WTC11 (cell line): ENCODE measurements around the gene SNCAIP. TPM values are rescaled to one million over a fixed set of nuclear protein-coding genes. Genes with fewer than 3 reads are reported as not detected.

ENCODE experiments used
- ATAC-seq: fragments of 200-7000 bp; cut with Tn5 transposase; 2 replicates; pipeline ENCODE4 v1.10.0; 2021; ENCODE audit warnings: mild to moderate bottlenecking, moderate library complexity
- CTCF ChIA-PET: fragments of 300-600 bp; sonication (Branson Sonifier 250); formaldehyde crosslinking; loops from one replicate; lab custom pipeline; 2021; ENCODE audit warnings: antibody characterized with exemption; lab: Charles Lee
- POLR2A ChIA-PET: fragments of 350-600 bp; sonication (Branson Sonifier 250); formaldehyde crosslinking; loops from one replicate; lab custom pipeline; 2021; ENCODE audit warnings: antibody characterized with exemption; lab: Charles Lee
- DNase-seq: peaks from one replicate; pipeline ENCODE4 v3.0.0; 2021; ENCODE audit warnings: low spot score
- H3K27ac Mint-ChIP-seq: 2 replicates; pipeline ENCODE4 v1.8.0; 2021; ENCODE audit warnings: mixed read lengths
- H3K27me3 Mint-ChIP-seq: 2 replicates; pipeline ENCODE4 v1.8.0; 2021; ENCODE audit warnings: low read depth, mild to moderate bottlenecking, moderate library complexity, mixed read lengths
- H3K36me3 Mint-ChIP-seq: 2 replicates; pipeline ENCODE4 v1.8.0; 2021; ENCODE audit warnings: mixed read lengths
- H3K4me1 Mint-ChIP-seq: 2 replicates; pipeline ENCODE4 v1.8.0; 2022; ENCODE audit warnings: mixed read lengths
- H3K4me3 Mint-ChIP-seq: 2 replicates; pipeline ENCODE4 v1.8.0; 2021; ENCODE audit warnings: mild to moderate bottlenecking, moderate library complexity, mixed read lengths
- H3K9me3 Mint-ChIP-seq: 2 replicates; pipeline ENCODE4 v1.8.0; 2021; ENCODE audit warnings: mixed read lengths
- CBFB ChIP-seq: sonication (generic); formaldehyde crosslinking; IDR thresholded peaks from 2 replicates; pipeline ENCODE4 v1.8.1; 2022; ENCODE audit warnings: mild to moderate bottlenecking, low read depth, missing genetic modification reagents
- GABPB1 ChIP-seq: sonication (generic); formaldehyde crosslinking; IDR thresholded peaks from 2 replicates; pipeline ENCODE4 v1.8.1; 2023; ENCODE audit warnings: mild to moderate bottlenecking, missing genetic modification reagents
- GTF2I ChIP-seq: fragments of 250-450 bp; sonication (Bioruptor Pico); conservative IDR thresholded peaks from 2 replicates; pipeline ENCODE4 v1.4.0; 2021; ENCODE audit warnings: mild to moderate bottlenecking
- JAZF1 ChIP-seq: fragments of 250-450 bp; sonication (Bioruptor Pico); IDR thresholded peaks from 2 replicates; pipeline ENCODE4 v1.9.0; 2021; ENCODE audit warnings: moderate library complexity, mild to moderate bottlenecking, inconsistent platforms
- JUN ChIP-seq: sonication (generic); formaldehyde crosslinking; IDR thresholded peaks from 2 replicates; pipeline ENCODE4 v1.8.0; 2023; ENCODE audit warnings: mild to moderate bottlenecking, missing genetic modification reagents
- MYBL2 ChIP-seq: sonication (generic); formaldehyde crosslinking; IDR thresholded peaks from 2 replicates; pipeline ENCODE4 v1.8.1; 2023; ENCODE audit warnings: mild to moderate bottlenecking, moderate library complexity, missing genetic modification reagents
- NFYB ChIP-seq: sonication (generic); formaldehyde crosslinking; conservative IDR thresholded peaks from 2 replicates; pipeline ENCODE4 v1.8.0; 2022; ENCODE audit warnings: low read depth, missing genetic modification reagents
- SMAD3 ChIP-seq: sonication (generic); formaldehyde crosslinking; IDR thresholded peaks from 2 replicates; pipeline ENCODE4 v1.8.0; 2022; ENCODE audit warnings: missing genetic modification reagents, mild to moderate bottlenecking, borderline replicate concordance
- SMAD4 ChIP-seq: sonication (generic); formaldehyde crosslinking; IDR thresholded peaks from 2 replicates; pipeline ENCODE4 v1.8.0; 2022; ENCODE audit warnings: mild to moderate bottlenecking, missing genetic modification reagents
- ZNF219 ChIP-seq: sonication (generic); formaldehyde crosslinking; IDR thresholded peaks from 2 replicates; pipeline ENCODE4 v1.8.0; 2023; ENCODE audit warnings: missing genetic modification reagents, mild to moderate bottlenecking, borderline replicate concordance
- ZNF232 ChIP-seq: sonication (generic); formaldehyde crosslinking; IDR thresholded peaks from 2 replicates; pipeline ENCODE4 v1.8.0; 2022; ENCODE audit warnings: mild to moderate bottlenecking, missing genetic modification reagents
- ZNF317 ChIP-seq: sonication (generic); formaldehyde crosslinking; IDR thresholded peaks from 2 replicates; pipeline ENCODE4 v1.8.1; 2023; ENCODE audit warnings: low read depth, mild to moderate bottlenecking, moderate library complexity, missing genetic modification reagents, borderline replicate concordance
- ZNF396 ChIP-seq: fragments of 250-450 bp; sonication (Bioruptor Pico); IDR thresholded peaks from 2 replicates; pipeline ENCODE4 v1.8.0; 2021; ENCODE audit warnings: mild to moderate bottlenecking, moderate library complexity, borderline replicate concordance
- ZNF671 ChIP-seq: fragments of 250-450 bp; sonication (Bioruptor Pico); IDR thresholded peaks from 2 replicates; pipeline ENCODE4 v1.8.0; 2021; ENCODE audit warnings: mild to moderate bottlenecking
- total RNA-seq: library from RNA; stranded (reverse); gene quantifications from 3 replicates; pipeline ENCODE4 v1.2.3, GENCODE V29; 2021
- TF ChIP-seq, protein P1 (sequence below): fragments of 250-450 bp; sonication (Bioruptor Pico); IDR thresholded peaks from 2 replicates; pipeline ENCODE4 v1.9.0; 2021; ENCODE audit warnings: mild to moderate bottlenecking
- TF ChIP-seq, protein P2 (sequence below): fragments of 250-450 bp; sonication (Bioruptor Pico); IDR thresholded peaks from 2 replicates; pipeline ENCODE4 v1.9.0; 2021; ENCODE audit warnings: mild to moderate bottlenecking
- TF ChIP-seq, protein P3 (sequence below): sonication (generic); formaldehyde crosslinking; IDR thresholded peaks from 2 replicates; pipeline ENCODE4 v1.8.1; 2022; ENCODE audit warnings: low read depth, mild to moderate bottlenecking, moderate library complexity, missing genetic modification reagents, borderline replicate concordance
- TF ChIP-seq, protein P4 (sequence below): sonication (generic); formaldehyde crosslinking; IDR thresholded peaks from 2 replicates; pipeline ENCODE4 v1.8.1; 2022; ENCODE audit warnings: mild to moderate bottlenecking, missing genetic modification reagents, moderate library complexity, borderline replicate concordance
- TF ChIP-seq, protein P5 (sequence below): fragments of 200-600 bp; IDR thresholded peaks from 2 replicates; pipeline ENCODE4 v1.8.0; 2022; ENCODE audit warnings: antibody characterized with exemption
- TF ChIP-seq, protein P6 (sequence below): fragments of 250-450 bp; sonication (Bioruptor Pico); IDR thresholded peaks from 2 replicates; pipeline ENCODE4 v1.9.0; 2021; ENCODE audit warnings: moderate library complexity, mild to moderate bottlenecking, inconsistent platforms, borderline replicate concordance
- TF ChIP-seq, protein P7 (sequence below): sonication (generic); formaldehyde crosslinking; IDR thresholded peaks from 2 replicates; pipeline ENCODE4 v1.8.0; 2022; ENCODE audit warnings: mild to moderate bottlenecking, missing genetic modification reagents
- TF ChIP-seq, protein P8 (sequence below): sonication (generic); formaldehyde crosslinking; IDR thresholded peaks from 2 replicates; pipeline ENCODE4 v1.8.1; 2023; ENCODE audit warnings: mild to moderate bottlenecking, missing genetic modification reagents, borderline replicate concordance

SNCAIP gene
- total RNA-seq, 1 experiment from 2014 or later, result 10.0 TPM

DNA sequence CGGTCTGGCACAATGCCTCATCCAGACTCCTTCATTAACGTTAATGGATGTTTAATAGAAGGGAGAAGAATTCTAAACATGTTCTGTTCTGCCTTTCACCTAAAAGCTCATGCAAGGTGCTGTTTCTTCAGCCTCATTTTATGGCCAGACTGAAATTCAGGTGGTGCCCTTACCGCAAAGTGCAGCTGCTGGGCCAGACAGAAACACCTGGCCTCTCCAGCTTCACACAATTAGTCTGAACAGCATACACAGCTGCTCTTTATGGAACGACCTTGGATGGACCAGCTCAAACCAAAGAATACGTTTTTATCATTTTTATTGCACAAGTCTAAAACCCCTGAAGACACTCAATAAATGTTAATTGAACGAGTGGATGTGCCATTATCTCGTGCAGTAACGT is 4.6 kb downstream of the SNCAIP start:
- ChIA-PET CTCF (no interaction called here), POLR2A (no interaction called here)
- H3K4me1 Mint-ChIP-seq, result peaks cover 28% of the 10 kb centered on the region
- peaks cover 29% of the 10 kb centered on the region for H3K27me3 Mint-ChIP-seq
- peaks cover 12% of the 10 kb centered on the region for H3K9me3 Mint-ChIP-seq
- H3K4me3 Mint-ChIP-seq, result no peak overlapping the region
- TF ChIP-seq, protein P1, sequence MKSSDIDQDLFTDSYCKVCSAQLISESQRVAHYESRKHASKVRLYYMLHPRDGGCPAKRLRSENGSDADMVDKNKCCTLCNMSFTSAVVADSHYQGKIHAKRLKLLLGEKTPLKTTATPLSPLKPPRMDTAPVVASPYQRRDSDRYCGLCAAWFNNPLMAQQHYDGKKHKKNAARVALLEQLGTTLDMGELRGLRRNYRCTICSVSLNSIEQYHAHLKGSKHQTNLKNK, result no peak
- TF ChIP-seq CBFB (CRISPR knock-in tag) (no peak), GTF2I (CRISPR knock-in tag) (no peak)
- peaks cover 10% of the 10 kb centered on the region for H3K36me3 Mint-ChIP-seq
- no peak overlapping the region for H3K27ac Mint-ChIP-seq
- ATAC-seq, result no peak
- no peak for DNase-seq

DNA sequence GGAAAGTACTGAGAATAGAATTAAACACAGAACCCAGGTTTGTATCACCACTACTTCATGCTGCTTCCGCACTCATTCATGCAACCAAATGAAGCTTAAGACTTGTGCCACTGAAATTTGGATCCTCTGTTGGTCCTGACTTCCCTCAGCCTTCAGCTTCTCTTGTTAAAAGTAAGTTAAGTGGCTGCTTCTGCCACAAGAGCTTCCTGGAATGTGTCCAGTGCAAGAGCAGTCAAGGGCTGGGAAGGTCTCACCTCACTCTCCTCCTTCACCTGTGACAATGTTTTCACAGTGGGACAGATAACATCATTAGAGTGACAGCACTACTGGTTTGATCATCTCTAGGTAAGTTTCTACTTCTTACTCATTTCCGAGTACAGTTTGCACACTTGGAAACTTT is 7.9 kb downstream of the SNCAIP start:
- peaks cover 13% of the 10 kb centered on the region for H3K4me1 Mint-ChIP-seq
- ATAC-seq (no peak), DNase-seq (no peak)
- peaks cover 4% of the 10 kb centered on the region for H3K27me3 Mint-ChIP-seq
- H3K27ac Mint-ChIP-seq, result no peak overlapping the region
- TF ChIP-seq, protein P2, sequence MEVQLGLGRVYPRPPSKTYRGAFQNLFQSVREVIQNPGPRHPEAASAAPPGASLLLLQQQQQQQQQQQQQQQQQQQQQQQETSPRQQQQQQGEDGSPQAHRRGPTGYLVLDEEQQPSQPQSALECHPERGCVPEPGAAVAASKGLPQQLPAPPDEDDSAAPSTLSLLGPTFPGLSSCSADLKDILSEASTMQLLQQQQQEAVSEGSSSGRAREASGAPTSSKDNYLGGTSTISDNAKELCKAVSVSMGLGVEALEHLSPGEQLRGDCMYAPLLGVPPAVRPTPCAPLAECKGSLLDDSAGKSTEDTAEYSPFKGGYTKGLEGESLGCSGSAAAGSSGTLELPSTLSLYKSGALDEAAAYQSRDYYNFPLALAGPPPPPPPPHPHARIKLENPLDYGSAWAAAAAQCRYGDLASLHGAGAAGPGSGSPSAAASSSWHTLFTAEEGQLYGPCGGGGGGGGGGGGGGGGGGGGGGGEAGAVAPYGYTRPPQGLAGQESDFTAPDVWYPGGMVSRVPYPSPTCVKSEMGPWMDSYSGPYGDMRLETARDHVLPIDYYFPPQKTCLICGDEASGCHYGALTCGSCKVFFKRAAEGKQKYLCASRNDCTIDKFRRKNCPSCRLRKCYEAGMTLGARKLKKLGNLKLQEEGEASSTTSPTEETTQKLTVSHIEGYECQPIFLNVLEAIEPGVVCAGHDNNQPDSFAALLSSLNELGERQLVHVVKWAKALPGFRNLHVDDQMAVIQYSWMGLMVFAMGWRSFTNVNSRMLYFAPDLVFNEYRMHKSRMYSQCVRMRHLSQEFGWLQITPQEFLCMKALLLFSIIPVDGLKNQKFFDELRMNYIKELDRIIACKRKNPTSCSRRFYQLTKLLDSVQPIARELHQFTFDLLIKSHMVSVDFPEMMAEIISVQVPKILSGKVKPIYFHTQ (CRISPR knock-in tag), result no peak
- TF ChIP-seq GABPB1 (CRISPR knock-in tag), result no peak
- TF ChIP-seq, protein P3, sequence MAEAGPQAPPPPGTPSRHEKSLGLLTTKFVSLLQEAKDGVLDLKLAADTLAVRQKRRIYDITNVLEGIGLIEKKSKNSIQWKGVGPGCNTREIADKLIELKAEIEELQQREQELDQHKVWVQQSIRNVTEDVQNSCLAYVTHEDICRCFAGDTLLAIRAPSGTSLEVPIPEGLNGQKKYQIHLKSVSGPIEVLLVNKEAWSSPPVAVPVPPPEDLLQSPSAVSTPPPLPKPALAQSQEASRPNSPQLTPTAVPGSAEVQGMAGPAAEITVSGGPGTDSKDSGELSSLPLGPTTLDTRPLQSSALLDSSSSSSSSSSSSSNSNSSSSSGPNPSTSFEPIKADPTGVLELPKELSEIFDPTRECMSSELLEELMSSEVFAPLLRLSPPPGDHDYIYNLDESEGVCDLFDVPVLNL (CRISPR knock-in tag), result no peak
- TF ChIP-seq ZNF232, result no peak
- no peak for TF ChIP-seq NFYB (CRISPR knock-in tag)
- TF ChIP-seq, protein P4, sequence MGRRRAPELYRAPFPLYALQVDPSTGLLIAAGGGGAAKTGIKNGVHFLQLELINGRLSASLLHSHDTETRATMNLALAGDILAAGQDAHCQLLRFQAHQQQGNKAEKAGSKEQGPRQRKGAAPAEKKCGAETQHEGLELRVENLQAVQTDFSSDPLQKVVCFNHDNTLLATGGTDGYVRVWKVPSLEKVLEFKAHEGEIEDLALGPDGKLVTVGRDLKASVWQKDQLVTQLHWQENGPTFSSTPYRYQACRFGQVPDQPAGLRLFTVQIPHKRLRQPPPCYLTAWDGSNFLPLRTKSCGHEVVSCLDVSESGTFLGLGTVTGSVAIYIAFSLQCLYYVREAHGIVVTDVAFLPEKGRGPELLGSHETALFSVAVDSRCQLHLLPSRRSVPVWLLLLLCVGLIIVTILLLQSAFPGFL (CRISPR knock-in tag), result no peak
- no peak for TF ChIP-seq SMAD4 (CRISPR knock-in tag)
- TF ChIP-seq, protein P5, sequence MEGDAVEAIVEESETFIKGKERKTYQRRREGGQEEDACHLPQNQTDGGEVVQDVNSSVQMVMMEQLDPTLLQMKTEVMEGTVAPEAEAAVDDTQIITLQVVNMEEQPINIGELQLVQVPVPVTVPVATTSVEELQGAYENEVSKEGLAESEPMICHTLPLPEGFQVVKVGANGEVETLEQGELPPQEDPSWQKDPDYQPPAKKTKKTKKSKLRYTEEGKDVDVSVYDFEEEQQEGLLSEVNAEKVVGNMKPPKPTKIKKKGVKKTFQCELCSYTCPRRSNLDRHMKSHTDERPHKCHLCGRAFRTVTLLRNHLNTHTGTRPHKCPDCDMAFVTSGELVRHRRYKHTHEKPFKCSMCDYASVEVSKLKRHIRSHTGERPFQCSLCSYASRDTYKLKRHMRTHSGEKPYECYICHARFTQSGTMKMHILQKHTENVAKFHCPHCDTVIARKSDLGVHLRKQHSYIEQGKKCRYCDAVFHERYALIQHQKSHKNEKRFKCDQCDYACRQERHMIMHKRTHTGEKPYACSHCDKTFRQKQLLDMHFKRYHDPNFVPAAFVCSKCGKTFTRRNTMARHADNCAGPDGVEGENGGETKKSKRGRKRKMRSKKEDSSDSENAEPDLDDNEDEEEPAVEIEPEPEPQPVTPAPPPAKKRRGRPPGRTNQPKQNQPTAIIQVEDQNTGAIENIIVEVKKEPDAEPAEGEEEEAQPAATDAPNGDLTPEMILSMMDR, result no peak
- no peak for TF ChIP-seq SMAD3
- TF ChIP-seq, protein P6, sequence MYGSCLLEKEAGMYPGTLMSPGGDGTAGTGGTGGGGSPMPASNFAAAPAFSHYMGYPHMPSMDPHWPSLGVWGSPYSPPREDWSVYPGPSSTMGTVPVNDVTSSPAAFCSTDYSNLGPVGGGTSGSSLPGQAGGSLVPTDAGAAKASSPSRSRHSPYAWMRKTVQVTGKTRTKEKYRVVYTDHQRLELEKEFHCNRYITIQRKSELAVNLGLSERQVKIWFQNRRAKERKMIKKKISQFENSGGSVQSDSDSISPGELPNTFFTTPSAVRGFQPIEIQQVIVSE (CRISPR knock-in tag), result no peak
- TF ChIP-seq, protein P7, sequence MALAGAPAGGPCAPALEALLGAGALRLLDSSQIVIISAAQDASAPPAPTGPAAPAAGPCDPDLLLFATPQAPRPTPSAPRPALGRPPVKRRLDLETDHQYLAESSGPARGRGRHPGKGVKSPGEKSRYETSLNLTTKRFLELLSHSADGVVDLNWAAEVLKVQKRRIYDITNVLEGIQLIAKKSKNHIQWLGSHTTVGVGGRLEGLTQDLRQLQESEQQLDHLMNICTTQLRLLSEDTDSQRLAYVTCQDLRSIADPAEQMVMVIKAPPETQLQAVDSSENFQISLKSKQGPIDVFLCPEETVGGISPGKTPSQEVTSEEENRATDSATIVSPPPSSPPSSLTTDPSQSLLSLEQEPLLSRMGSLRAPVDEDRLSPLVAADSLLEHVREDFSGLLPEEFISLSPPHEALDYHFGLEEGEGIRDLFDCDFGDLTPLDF (CRISPR knock-in tag), result no peak
- TF ChIP-seq ZNF396 (CRISPR knock-in tag), result no peak
- TF ChIP-seq ZNF219 (CRISPR knock-in tag), result no peak
- TF ChIP-seq, protein P8, sequence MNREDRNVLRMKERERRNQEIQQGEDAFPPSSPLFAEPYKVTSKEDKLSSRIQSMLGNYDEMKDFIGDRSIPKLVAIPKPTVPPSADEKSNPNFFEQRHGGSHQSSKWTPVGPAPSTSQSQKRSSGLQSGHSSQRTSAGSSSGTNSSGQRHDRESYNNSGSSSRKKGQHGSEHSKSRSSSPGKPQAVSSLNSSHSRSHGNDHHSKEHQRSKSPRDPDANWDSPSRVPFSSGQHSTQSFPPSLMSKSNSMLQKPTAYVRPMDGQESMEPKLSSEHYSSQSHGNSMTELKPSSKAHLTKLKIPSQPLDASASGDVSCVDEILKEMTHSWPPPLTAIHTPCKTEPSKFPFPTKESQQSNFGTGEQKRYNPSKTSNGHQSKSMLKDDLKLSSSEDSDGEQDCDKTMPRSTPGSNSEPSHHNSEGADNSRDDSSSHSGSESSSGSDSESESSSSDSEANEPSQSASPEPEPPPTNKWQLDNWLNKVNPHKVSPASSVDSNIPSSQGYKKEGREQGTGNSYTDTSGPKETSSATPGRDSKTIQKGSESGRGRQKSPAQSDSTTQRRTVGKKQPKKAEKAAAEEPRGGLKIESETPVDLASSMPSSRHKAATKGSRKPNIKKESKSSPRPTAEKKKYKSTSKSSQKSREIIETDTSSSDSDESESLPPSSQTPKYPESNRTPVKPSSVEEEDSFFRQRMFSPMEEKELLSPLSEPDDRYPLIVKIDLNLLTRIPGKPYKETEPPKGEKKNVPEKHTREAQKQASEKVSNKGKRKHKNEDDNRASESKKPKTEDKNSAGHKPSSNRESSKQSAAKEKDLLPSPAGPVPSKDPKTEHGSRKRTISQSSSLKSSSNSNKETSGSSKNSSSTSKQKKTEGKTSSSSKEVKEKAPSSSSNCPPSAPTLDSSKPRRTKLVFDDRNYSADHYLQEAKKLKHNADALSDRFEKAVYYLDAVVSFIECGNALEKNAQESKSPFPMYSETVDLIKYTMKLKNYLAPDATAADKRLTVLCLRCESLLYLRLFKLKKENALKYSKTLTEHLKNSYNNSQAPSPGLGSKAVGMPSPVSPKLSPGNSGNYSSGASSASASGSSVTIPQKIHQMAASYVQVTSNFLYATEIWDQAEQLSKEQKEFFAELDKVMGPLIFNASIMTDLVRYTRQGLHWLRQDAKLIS, result no peak
- no peak for TF ChIP-seq JAZF1 (CRISPR knock-in tag)
- no peak for TF ChIP-seq ZNF317 (CRISPR knock-in tag)
- no peak for TF ChIP-seq JUN (CRISPR knock-in tag)
- no peak for TF ChIP-seq ZNF671 (CRISPR knock-in tag)
- no peak for TF ChIP-seq MYBL2 (CRISPR knock-in tag)
- H3K36me3 Mint-ChIP-seq, result peaks cover 8% of the 10 kb centered on the region
- no peak overlapping the region for H3K4me3 Mint-ChIP-seq
- ChIA-PET CTCF (interaction anchor here (1.4 kb wide), 1 partner anchor 124 kb away, joined by 3 read pairs; no protein-coding TSS in a partner anchor), POLR2A (no interaction called here)
- H3K9me3 Mint-ChIP-seq, result peaks cover 9% of the 10 kb centered on the region
